K562 (cell line): ENCODE data around the gene MAGEB1. TPM values are rescaled to one million over a fixed set of nuclear protein-coding genes. Genes with fewer than 3 reads are reported as not detected.

ENCODE experiments used
- ATAC-seq: fragments of 200-7000 bp; cut with Tn5 transposase; 3 replicates; pipeline ENCODE4 v1.9.1; 2020; ENCODE audit warnings: moderate library complexity
- BruUV-seq: library from RNA; stranded (reverse); fragments of 400-500 nt; replicated peaks from 2 replicates; lab custom pipeline; 2021; lab: Mats Ljungman, UMichigan
- CTCF ChIA-PET: fragments of 300-600 bp; formaldehyde crosslinking; extraction: SDS; loops from one replicate; lab custom pipeline; 2021; ENCODE audit warnings: low intra/inter-chr PET ratio; lab: Yijun Ruan, JAX
- POLR2A ChIA-PET: fragments of 300-600, 350-650 bp; sonication (Branson Sonifier 250); formaldehyde crosslinking; extraction: SDS; loops from one replicate; lab custom pipeline; 2021; ENCODE audit warnings: antibody characterized with exemption, inconsistent platforms; lab: Yijun Ruan, JAX
- DNase-seq, 4 experiments: peaks; one replicate each; pipeline versions ENCODE4 v3.0.0 to v3.0.0-alpha.2; 2011 to 2018; ENCODE audit warnings: low spot score in 3 of 4, mixed read lengths in 3 of 4; ENCODE audit errors: extremely low read depth in 1 of 4
- FAIRE-seq: peaks from 2 replicates; lab custom pipeline; 2011; peaks lifted over from hg19 to GRCh38; lab: Jason Lieb, UNC
- H2AFZ ChIP-seq: 2 replicates; pipeline ENCODE4 v1.6.0; 2011; ENCODE audit warnings: low read depth, low read length, control low read depth, inconsistent platforms
- H3K27ac ChIP-seq: fragments of 200-600 bp; 3 replicates; pipeline ENCODE4 v1.8.0; 2011; ENCODE audit warnings: low read depth, mild to moderate bottlenecking, control low read depth, inconsistent platforms, low read length, moderate library complexity, mixed read lengths; ENCODE audit errors: extremely low read depth
- H3K27me3 ChIP-seq, 2 experiments: fragments of 300-600 bp in 1 of 2; 2 replicates in 1 of 2; 3 replicates in 1 of 2; pipeline versions ENCODE4 v1.6.0 to v1.8.0; 2011; ENCODE audit warnings: inconsistent platforms in 2 of 2, low read length in 2 of 2, mild to moderate bottlenecking in 1 of 2, mixed read lengths in 1 of 2, moderate library complexity in 1 of 2; ENCODE audit not compliant: control insufficient read depth in 2 of 2, insufficient read depth in 2 of 2
- H3K36me3 ChIP-seq: fragments of 300-600 bp; 3 replicates; pipeline ENCODE4 v1.8.0; 2011; ENCODE audit warnings: mild to moderate bottlenecking, low read length, inconsistent platforms; ENCODE audit not compliant: control insufficient read depth, insufficient read depth
- H3K4me1 ChIP-seq, 2 experiments: fragments of 200-600 bp in 1 of 2; replicated peaks in 1 of 2; 2 replicates in 1 of 2; 3 replicates in 1 of 2; pipeline versions ENCODE4 v1.5.1 to v1.8.0; 2011; ENCODE audit warnings: inconsistent platforms in 2 of 2, low read length in 2 of 2, mild to moderate bottlenecking in 1 of 2, mixed read lengths in 1 of 2, moderate library complexity in 1 of 2; ENCODE audit not compliant: control insufficient read depth in 2 of 2, insufficient read depth in 2 of 2
- H3K4me2 ChIP-seq: 2 replicates; pipeline ENCODE4 v1.6.1; 2011; ENCODE audit warnings: low read length, control low read depth, inconsistent platforms, mixed read lengths; ENCODE audit not compliant: insufficient read depth
- H3K4me3 ChIP-seq: fragments of 200-600 bp; sonication (generic), shearing (Covaris generic); 2 replicates; pipeline ENCODE4 v1.5.1; 2016; ENCODE audit warnings: control low read depth, inconsistent platforms
- H3K79me2 ChIP-seq: fragments of 200-600 bp; 3 replicates; pipeline ENCODE4 v1.8.0; 2011; ENCODE audit warnings: low read length, inconsistent platforms; ENCODE audit not compliant: control insufficient read depth, insufficient read depth
- H3K9ac ChIP-seq, 2 experiments: 2 replicates each; pipeline versions ENCODE4 v1.6.0 to v1.6.1; 2011; ENCODE audit warnings: low read depth in 2 of 2, low read length in 2 of 2, control low read depth in 1 of 2, inconsistent platforms in 1 of 2, mild to moderate bottlenecking in 1 of 2, mixed read lengths in 1 of 2; ENCODE audit not compliant: insufficient read depth in 1 of 2
- H3K9me1 ChIP-seq: one replicate; pipeline ENCODE4 v1.6.0; 2011; ENCODE audit warnings: inconsistent platforms, mild to moderate bottlenecking, low read length, moderate library complexity; ENCODE audit not compliant: control insufficient read depth, insufficient read depth
- H3K9me3 ChIP-seq: replicated peaks from 2 replicates; pipeline ENCODE4 v1.5.1; 2011; ENCODE audit warnings: low read depth, low read length, inconsistent platforms; ENCODE audit not compliant: control insufficient read depth, insufficient read depth
- H4K20me1 ChIP-seq: replicated peaks from 2 replicates; pipeline ENCODE4 v1.6.1; 2011; ENCODE audit warnings: low read length, inconsistent platforms, mixed read lengths; ENCODE audit not compliant: control insufficient read depth, insufficient read depth
- ARID1B ChIP-seq: fragments of 450-650 bp; IDR thresholded peaks from 2 replicates; pipeline ENCODE4 v1.6.1; 2016; ENCODE audit warnings: antibody characterized with exemption, mild to moderate bottlenecking, inconsistent platforms
- CBFB ChIP-seq: sonication (generic); formaldehyde crosslinking; IDR thresholded peaks from 2 replicates; pipeline ENCODE4 v1.4.0; 2020; ENCODE audit warnings: mild to moderate bottlenecking, missing genetic modification reagents
- ELF4 ChIP-seq: fragments of 450-650 bp; formaldehyde crosslinking; IDR thresholded peaks from 2 replicates; pipeline ENCODE4 v1.4.0; 2022; ENCODE audit warnings: missing genetic modification characterization
- KAT7 ChIP-seq: sonication (generic); formaldehyde crosslinking; IDR thresholded peaks from 2 replicates; pipeline ENCODE4 v1.8.0; 2022; ENCODE audit warnings: missing genetic modification reagents, mild to moderate bottlenecking, borderline replicate concordance
- PYGO2 ChIP-seq: fragments of 450-650 bp; IDR thresholded peaks from 2 replicates; pipeline ENCODE4 v1.6.1; 2016; ENCODE audit warnings: mild to moderate bottlenecking, missing genetic modification characterization, moderate library complexity, missing compliant biosample characterization
- ZBTB33 ChIP-seq: sonication (generic); formaldehyde crosslinking; IDR thresholded peaks from 2 replicates; pipeline ENCODE4 v1.8.1; 2023; ENCODE audit warnings: mild to moderate bottlenecking, missing genetic modification reagents
- ZNF766 ChIP-seq: fragments of 200-800 bp; sonication (Bioruptor generic); conservative IDR thresholded peaks from 2 replicates; pipeline ENCODE4 v1.6.1; 2016; ENCODE audit warnings: missing genetic modification characterization, missing compliant biosample characterization
- WGBS: fragments of 100-300 bp; shearing (Covaris generic); methylation state at CpG from one replicate; pipeline ENCODE4 v1.1.6; 2016; ENCODE audit warnings: low coverage, mixed read lengths; ENCODE audit not compliant: insufficient coverage; ENCODE audit errors: missing lambda C conversion rate; 5-methylcytosine and 5-hydroxymethylcytosine counted together
- in situ Hi-C: fragments of 300-500 bp; cut with MboI; formaldehyde crosslinking; loops from 4 replicates; pipeline ENCODE4 v1.15.0; 2018; ENCODE audit warnings: inconsistent platforms, mixed read lengths
- intact Hi-C: fragments of 100-400 bp; cut with micrococcal nuclease; formaldehyde crosslinking; loops from 2 replicates; pipeline ENCODE4 v1.14.2; 2022
- polyA plus RNA-seq, 8 experiments: library from polyadenylated mRNA; depleted of rRNA in 4 of 8; stranded (reverse) in 5 of 8; unstranded in 3 of 8; fragments of >200 nt; fragmentation: Nextera tagmentation in 2 of 8; fragmentation: Illumina TruSeq in 1 of 8; extraction: Ambion mirVana in 2 of 8; extraction: Trizol in 1 of 8; gene quantifications; 2 replicates each; pipeline versions ENCODE4 v1.2.1 to v1.2.3, GENCODE V29; 2011 to 2014; ENCODE audit warnings: inconsistent platforms in 1 of 8, missing spikeins in 1 of 8
- total RNA-seq, 7 experiments: library from RNA; depleted of rRNA in 6 of 7; stranded (reverse); fragments of >200 nt in 6 of 7; fragmentation: Illumina TruSeq in 2 of 7; extraction: Trizol in 2 of 7; gene quantifications; 2 replicates each; pipeline versions ENCODE4 v1.2.1 to v1.2.3, GENCODE V29; 2011 to 2021; ENCODE audit warnings: low replicate concordance in 1 of 7

MAGEB1 gene
- total and polyA plus RNA-seq, 9 of the 15 experiments (the other 6 are each of a cell fraction or from before 2014, with no cell fraction given), result 32.6 to 100 (median 43.4) TPM

DNA sequence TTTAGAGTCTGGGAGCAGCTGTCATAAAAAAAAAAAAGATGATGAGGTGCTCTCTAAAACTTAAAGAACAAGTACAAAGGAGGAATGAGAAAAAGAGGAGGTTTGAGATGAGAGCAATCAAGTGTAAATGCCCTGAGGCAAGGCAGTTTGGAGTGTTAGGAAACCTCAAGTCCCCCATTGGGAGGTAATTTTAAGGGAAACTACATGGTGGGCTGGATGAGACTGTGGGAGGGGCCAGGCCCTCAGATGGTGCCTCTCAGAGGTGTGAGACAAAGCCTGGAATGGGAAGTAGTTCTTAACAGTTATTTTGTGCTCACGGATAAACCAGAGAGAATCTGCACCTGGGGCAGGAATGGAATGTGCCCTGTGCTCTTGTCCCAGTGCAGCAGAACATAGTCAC, 18.4 kb upstream of the MAGEB1 start:
- H3K4me1 ChIP-seq, result no peaks in the 10 kb centered on the region; a peak in 1 of 5 replicates
- no peak overlapping the region for H3K4me3 ChIP-seq
- H2AFZ ChIP-seq, result no peak overlapping the region
- H3K27ac ChIP-seq, result no peak overlapping the region
- in situ Hi-C loops (no loop called here), intact Hi-C loops (no loop called here)
- no peaks in the 10 kb centered on the region for H3K36me3 ChIP-seq
- 0% methylated on average over 1 of the region's 1 CpG for WGBS
- ATAC-seq (no peak), FAIRE-seq (no peak), DNase-seq (no peak)
- H3K9me1 ChIP-seq, result no peaks in the 10 kb centered on the region
- POLR2A ChIA-PET, result no interaction called here
- H3K27me3 ChIP-seq, result no peaks in the 10 kb centered on the region
- no peak overlapping the region for H3K9ac ChIP-seq
- CTCF ChIA-PET, result no interaction called here
- no peaks in the 10 kb centered on the region for H4K20me1 ChIP-seq
- H3K9me3 ChIP-seq, result no peaks in the 10 kb centered on the region
- no peak overlapping the region for H3K4me2 ChIP-seq
- no peak for TF ChIP-seq ZNF766 (CRISPR knock-in tag)
- no peak for TF ChIP-seq ZBTB33
- no peak for TF ChIP-seq KAT7 (CRISPR knock-in tag)
- TF ChIP-seq ARID1B, result no peak
- no peak for TF ChIP-seq ELF4 (CRISPR knock-in tag)
- no peak for TF ChIP-seq PYGO2 (tag)
- TF ChIP-seq CBFB (CRISPR knock-in tag), result no peak
- TF ChIP-seq, all 486 proteins: peak for 0
- BruUV-seq, result no TSS peak
- H3K79me2 ChIP-seq, result no peaks in the 10 kb centered on the region
